Measurements from ENCODE around the gene OR2G6.

Gene OR2G6

GRCh38 chr1:248576260-248576980 lies 68.5 kb downstream of the OR2G6 start:
- no peak for DNase-seq

Data from NCI-H1048 (cell line).